Activated CD4-positive, alpha-beta T cell treated with anti-CD3 and anti-CD28 coated beads, Interleukin-10, Interleukin-2, amounts not matched to agents 100 ng/mL and 50 ng/mL, durations not matched to agents 16 hours and 8 hours (primary cell): ENCODE data around the gene CMTM2.
"Not testable (repeated sequence)": the region's sequence is repeated elsewhere in the genome, so short reads cannot be mapped to it uniquely, and the experiment has no call there.

Source experiments
- DNase-seq: peaks from one replicate; pipeline ENCODE4 v3.0.0-alpha.2; 2020

CMTM2 gene

GRCh38 chr16:66610111-66610820, 31.0 kb downstream of the CMTM2 start:
- DNase-seq = no peak

DNA sequence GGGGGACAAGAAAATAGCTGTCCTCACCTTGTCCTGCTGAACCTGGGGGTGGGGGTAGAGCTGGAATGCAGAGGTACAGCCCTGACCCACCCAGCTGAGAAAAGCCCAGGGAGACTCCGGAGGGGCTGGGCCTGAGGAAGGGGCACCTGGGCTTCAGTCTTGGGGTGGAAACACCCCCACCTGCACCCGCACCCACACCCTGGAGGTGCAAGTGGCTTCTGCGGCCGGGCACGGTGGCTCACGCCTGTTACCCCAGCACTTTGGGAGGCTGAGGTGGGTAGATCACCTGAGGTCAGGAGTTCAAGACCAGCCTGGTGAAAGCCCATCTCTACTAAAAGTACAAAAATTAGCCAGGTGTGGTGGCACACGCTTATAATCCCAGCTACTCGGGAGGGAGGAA, 32.6 kb downstream of the CMTM2 start:
- not testable (repeated sequence) for DNase-seq

DNA sequence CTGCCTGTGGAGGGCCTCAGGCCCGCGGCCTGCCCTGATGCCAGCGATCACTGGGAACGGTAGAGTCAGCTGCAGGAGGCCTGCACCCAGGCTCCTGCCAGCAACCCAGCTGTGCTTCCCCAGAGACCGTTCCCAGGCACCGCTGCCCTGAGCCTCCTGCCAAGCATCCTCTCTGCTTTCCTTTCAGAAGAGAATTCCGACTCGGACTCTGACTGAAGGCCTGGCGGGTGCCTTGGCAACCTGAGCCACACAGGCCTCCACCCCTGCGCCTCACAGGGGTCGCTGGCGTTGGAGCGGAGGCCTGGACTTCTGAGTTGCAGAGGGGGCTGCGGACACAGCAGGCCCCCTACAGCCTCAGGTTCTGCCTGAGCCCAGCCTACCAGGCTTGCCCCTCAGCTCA, 33.2 kb downstream of the CMTM2 start:
- no peak for DNase-seq

DNA sequence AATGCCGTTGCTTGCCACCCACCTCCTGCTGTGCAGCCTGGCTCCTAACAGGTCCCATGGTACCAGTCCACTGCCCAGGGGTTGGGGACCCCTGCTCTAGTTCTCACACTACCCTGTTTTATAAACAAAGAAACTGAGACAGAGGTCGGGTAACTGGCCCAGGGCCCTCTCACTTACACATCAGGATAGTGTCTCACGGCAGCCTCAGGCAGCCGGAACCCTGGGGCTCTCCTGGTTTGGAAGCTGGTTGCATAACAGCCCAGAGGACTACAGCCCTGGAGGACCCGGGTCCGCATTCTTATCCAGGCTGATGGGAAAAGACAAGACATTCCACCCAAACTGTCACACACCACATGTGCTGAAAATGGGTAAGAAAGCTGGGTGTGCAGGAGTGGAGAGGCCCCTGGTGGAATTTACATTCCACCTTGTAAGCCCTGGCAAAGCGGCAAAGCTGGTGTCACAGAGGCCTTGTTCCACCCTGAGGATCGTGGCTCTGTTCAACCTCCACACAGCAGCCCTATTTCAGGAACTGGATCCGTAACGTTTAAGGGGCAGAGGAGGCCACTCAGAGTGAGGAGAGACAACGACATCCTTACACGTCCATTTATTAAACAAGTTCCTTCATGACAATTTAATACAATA, 35.0 kb downstream of the CMTM2 start:
- no peak for DNase-seq

DNA sequence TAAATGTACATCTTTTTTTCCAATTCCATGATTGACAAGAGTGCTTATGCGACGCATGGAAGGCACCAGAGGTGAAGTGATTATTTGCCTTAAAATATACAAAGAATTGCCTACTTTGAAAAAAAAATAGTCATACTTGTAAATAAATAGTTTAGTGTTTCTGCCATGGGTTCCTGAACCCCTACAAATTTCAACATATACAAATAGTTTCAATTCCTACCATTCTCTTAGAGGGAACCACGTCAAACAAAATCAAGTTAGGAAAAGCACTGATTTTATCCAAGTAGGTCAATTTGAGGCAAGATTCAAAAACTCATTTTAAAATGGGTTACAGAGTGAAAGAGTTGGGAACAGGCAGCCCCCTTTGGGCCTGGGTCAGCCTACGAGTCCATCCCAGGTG, 36.9 kb downstream of the CMTM2 start:
- no peak for DNase-seq

DNA sequence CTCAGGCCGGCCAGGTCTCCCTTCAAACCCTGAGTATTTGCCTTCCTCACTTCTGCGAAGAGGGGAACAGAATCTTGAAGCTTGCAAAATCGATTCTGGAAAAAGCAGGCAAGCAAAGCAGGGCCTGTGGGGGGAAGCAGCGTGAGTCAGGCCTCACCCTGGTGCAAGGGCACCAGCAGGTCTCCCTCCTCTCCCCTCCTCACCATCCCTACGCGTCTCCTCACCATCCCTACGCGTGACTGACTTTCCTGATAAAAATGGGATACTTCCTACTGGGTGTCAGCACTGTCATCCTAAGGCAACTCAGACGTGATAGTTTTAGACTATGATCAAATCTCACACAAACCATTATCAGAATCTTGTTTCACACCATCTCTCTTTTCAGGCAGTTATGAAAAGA, 37.3 kb downstream of the CMTM2 start:
- no peak for DNase-seq

DNA sequence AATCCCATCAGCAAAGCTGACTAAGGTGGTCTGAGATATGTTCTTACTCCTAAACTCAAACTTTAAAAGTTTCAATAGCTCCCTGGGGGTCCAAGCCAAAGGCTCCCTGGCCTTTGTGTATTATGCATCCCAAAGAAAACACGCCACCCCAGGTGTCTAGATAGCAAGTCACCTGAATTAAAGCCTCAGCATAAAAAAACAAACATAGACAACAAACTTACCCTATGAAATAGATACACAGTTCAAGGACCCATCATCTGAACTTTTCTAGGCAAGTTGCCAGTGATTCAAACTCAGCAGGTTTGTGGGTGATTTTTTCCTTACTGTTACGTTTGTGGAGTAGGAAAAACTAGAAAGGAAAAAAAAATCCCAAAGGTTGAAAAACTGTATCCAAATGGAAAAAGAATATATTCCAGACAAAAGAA, 37.8 kb downstream of the CMTM2 start:
- DNase-seq = no peak

- DNase-seq = no peak
Observed at GRCh38 chr16:66617728-66618127, 38.5 kb downstream of the CMTM2 start.

- no peak for DNase-seq
Observed at GRCh38 chr16:66618588-66619375, 39.5 kb downstream of the CMTM2 start.

GRCh38 chr16:66619534-66620428, 40.5 kb downstream of the CMTM2 start:
- no peak for DNase-seq

DNA sequence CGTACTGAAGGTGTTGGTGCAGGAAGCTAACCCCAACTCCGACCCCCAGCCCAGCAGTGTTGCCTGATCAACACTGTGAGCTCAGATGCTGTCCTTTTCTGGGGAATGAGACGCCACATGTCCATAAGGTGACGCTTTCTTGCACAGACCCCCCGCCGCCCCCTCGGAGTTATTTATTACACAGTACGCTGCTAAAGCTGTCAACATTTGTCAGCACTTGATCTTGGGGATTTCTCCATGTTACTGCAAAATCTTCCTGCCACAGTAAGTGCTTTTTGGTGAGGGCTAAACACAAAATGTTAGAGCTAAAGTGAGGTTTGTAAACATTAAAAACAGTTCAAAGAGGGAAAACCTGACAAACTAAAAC, 41.1 kb downstream of the CMTM2 start:
- no peak for DNase-seq

DNA sequence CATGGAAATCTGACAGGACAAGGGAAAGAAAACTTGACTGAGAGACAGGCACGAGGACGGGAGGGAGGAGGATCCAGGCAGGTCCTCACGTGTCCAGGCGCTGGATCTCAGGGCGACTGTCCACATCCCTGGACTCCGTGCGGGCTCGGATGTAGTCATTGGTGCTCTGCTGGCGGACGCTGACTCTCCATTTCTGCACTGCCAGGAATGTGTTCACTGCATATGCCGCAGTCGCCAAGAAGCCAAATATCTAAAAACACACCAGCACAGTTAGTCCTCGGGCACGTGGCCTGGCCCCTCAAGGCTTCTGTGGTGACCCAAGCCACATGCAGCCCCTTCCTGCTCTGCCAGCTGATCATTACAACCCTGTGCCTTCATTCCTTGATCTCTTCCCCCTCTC, 42.7 kb downstream of the CMTM2 start:
- no peak for DNase-seq

- no peak for DNase-seq
Observed at GRCh38 chr16:66622863-66623262, 43.6 kb downstream of the CMTM2 start.

DNA sequence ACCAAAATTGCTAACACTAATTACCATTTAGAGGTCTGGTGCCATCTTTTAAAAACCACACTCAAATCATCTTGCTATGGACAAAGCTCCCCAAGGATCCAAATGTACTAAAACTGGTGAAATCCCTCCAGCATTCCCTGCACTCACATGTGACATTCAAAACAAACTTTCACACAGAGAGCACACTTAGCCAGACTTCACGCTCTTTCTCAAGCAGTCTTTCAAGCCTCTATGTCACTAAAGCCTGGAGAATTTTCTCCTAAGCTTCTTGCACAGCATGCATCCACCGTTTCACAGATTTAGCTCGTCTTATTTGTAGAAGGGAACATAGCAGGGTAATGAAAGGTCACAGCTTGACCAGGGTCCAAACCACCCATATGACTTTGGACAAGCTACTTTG, 44.5 kb downstream of the CMTM2 start:
- no peak for DNase-seq

- not testable (repeated sequence) for DNase-seq
Observed at GRCh38 chr16:66627611-66628378, 48.5 kb downstream of the CMTM2 start.

DNA sequence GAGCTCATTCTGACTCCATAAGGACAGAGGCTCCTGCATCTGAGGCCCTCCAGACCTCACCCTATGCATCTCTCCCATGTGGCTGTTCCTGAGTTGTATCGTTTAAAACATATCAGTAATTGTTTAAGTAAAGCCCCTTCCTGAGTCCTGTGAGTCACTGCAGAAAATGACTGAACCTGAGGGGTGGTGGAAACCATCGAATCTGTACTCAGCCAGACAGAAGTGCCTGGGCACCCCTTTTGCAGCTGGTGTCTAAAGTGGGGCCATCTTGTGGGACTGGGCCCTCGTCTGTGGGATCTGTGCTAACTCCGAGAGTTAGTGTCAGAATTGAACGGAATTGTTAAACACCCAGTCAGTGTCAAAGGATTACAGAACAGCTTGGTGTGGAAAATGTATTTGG, 50.6 kb downstream of the CMTM2 start:
- DNase-seq = no peak

- not testable (repeated sequence) for DNase-seq
Observed at GRCh38 chr16:66630561-66631260, 51.4 kb downstream of the CMTM2 start.

GRCh38 chr16:66631558-66631957, 52.3 kb downstream of the CMTM2 start:
- DNase-seq = not testable (repeated sequence)

DNA sequence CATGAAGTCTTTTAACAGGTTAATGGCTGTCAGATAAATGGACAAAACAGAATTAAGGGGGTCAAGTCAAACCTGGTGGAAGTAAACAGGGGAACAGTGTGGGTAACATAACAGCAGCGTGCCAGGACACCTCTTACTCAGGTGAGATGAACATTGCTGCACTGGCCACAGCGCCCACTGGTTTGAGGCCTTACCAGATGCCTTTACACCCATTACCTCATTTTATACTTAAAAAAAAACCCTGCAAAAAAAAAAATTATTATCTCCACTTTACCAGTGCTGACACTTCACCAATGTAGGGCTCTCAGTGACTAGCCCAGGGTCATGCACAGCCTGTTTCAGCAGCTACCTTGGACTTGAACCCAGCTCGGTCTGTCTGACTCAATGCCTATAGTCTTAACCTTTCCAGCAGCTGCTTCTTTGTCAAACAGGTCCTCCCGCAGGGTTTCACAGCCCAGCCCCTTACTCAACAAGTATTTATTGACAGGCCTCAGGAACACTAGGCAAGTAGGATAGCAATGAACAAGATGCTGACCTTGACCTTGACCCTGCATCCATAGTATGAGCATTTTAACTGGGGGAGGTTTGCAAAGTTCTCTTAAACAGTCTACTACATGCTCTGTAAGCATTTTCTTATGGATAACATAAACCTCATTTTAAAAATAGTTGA, 55.4 kb downstream of the CMTM2 start:
- DNase-seq = no peak

GRCh38 chr16:66635406-66635805, 56.1 kb downstream of the CMTM2 start:
- no peak for DNase-seq

GRCh38 chr16:66636199-66636598, 56.9 kb downstream of the CMTM2 start:
- no peak for DNase-seq
